ENCODE data around the gene TRPM2. TPM values are rescaled to one million over a fixed set of nuclear protein-coding genes. Genes with fewer than 3 reads are reported as not detected.
"Not testable (repeated sequence)": the region's sequence is repeated elsewhere in the genome, so short reads cannot be mapped to it uniquely, and the experiment has no call there.

Gene TRPM2
- total RNA-seq, 4 donors from 2014 or later = 3.9 to 9.3 (median 6.6) TPM

DNA sequence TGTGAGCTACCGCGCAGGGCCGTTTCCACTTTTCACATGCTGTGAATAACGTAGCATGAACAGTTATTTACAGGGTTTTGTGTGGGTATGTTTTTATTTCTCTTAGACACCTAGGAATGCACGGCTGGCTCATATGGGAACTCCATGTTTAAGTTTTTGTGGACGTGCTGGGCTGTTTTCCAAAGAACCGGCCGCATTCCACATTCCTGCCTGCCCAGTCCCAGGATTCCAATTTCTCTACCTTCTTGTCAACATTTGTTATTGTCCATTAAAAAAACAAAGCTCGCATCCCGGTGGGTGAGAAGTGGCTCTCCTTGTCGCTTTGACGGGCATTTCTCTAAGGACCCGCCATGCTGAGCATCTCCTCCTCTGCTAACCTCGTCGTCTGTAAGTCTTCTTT, 54.8 kb downstream of the TRPM2 start:
- TF ChIP-seq, protein P1, sequence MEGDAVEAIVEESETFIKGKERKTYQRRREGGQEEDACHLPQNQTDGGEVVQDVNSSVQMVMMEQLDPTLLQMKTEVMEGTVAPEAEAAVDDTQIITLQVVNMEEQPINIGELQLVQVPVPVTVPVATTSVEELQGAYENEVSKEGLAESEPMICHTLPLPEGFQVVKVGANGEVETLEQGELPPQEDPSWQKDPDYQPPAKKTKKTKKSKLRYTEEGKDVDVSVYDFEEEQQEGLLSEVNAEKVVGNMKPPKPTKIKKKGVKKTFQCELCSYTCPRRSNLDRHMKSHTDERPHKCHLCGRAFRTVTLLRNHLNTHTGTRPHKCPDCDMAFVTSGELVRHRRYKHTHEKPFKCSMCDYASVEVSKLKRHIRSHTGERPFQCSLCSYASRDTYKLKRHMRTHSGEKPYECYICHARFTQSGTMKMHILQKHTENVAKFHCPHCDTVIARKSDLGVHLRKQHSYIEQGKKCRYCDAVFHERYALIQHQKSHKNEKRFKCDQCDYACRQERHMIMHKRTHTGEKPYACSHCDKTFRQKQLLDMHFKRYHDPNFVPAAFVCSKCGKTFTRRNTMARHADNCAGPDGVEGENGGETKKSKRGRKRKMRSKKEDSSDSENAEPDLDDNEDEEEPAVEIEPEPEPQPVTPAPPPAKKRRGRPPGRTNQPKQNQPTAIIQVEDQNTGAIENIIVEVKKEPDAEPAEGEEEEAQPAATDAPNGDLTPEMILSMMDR (IDR thresholded peaks at IDR 0.05) = no peak
- DNase-seq (ENCODE audit: low spot score) = no peak
- ATAC-seq (ENCODE audit: low FRiP score) = no peak

DNA sequence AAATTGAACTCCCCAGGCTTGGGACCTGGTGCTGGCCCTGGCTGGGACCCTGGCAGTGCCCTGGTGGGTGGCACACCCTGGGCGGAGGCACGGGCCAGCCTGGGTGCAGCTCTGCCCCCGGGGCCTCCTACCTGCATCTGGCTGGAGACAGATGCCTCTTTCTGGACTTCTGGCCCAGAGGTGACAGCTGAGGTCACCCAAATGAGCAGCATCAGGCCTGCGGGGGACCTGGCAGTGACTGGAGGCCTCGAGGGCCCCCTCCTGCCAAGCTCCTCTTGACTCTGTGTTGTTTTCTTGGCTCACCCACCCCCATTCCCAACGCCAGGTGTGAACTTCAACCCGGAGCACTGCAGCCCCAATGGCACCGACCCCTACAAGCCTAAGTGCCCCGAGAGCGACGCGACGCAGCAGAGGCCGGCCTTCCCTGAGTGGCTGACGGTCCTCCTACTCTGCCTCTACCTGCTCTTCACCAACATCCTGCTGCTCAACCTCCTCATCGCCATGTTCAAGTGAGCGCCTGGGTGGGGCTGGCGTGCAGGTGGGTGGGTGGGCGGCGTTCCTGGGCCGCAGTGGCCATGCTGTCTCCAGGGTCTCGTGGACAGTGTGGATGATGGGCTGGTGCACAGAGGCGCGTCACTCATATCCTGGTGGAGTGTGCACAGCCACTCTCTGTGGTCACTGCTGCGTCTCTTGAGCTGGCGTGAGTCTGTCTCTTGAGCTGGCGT, 60.3 kb downstream of the TRPM2 start:
- no peak for DNase-seq (ENCODE audit: low spot score)
- ATAC-seq (ENCODE audit: low FRiP score) = no peak
- TF ChIP-seq, protein P1 (IDR thresholded peaks at IDR 0.05) = no peak

DNA sequence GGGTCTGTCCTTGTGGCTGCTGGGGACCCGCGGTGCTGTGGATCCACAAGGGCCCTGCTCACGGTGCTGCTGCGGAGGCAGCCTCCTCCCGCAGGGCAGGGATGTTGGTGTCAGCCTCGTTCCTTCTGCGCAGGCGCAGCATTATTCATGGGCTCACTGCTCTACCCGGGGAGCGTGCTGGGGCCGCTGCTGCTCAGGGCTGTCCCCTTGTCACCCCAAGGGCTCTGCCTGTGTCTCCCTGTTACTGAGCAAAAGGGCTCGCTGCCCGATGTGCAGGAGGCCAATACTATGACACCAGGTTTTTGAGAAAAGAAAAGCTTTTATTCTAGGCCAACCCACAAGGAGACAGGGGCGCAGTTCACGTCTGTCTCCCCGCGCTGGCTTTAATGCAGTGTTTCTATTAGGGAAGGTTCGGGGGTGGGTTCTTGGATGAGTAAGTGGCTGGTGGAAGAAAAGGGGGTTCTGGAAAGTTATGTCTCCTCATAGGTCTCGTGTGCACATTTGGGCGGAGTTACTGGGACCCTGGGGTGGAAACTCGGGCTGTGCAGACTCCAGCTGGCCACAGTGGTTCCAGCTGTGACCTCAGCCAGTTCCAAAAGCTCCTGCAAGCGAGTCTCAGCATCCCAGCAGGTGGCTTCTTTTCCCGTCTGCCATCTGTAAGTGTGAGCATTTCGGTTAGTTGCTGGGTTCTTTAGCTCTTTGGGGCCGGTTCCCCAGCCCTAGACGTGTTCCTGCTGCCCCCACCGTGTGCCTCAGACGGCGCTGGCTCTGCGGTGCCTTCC, 61.1 kb downstream of the TRPM2 start:
- no peak for ATAC-seq (ENCODE audit: low FRiP score)
- DNase-seq (ENCODE audit: low spot score) = no peak
- TF ChIP-seq, protein P1 (IDR thresholded peaks at IDR 0.05) = no peak

DNA sequence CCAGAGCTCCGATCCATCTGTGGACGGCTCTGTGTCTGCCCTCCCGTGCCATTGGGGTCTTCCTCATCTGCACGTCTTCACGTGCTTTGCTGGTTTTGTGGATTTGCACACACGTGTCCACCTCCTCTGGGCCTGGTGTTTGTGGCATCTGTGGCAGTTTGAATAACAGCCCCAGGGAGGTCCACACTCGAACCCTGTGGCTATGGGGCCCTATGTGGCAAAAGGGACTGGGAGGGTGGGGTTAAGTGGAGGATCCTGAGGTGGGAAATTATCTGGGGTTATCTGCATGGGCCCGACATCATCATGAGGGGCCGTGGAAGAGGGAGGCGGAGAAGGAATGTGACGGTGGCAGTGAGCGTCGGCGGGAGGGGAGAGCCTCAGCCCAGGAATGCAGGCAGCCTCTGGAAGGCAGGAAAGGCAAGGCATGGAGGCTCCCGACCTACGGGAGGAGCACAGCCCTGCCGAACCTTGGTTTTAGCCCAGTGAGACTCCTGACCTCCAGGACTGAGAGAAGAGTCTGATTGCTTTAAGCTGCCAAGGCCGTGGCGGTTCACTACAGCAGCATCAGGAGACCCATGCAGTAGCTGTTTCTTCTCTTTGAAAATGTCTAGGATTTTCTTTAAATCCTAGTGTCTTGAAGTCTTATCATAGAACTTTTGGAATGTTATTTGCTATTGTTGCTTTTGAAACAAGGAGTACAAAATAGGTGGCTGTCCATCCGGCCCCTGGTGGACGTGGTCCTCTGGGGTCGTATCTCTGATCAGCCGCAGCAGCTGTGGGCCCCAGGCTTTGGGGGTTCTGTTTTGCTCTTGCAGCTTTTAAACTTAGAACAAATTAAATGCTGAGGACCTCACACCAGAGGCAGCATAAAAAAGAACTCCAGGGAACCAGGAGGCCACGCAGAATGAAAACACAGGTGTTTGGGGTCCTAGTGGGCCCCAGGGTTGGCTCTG, 61.9 kb downstream of the TRPM2 start:
- DNase-seq (ENCODE audit: low spot score) (no peak), ATAC-seq (ENCODE audit: low FRiP score) (no peak)
- TF ChIP-seq, protein P1 (IDR thresholded peaks at IDR 0.05) = no peak

DNA sequence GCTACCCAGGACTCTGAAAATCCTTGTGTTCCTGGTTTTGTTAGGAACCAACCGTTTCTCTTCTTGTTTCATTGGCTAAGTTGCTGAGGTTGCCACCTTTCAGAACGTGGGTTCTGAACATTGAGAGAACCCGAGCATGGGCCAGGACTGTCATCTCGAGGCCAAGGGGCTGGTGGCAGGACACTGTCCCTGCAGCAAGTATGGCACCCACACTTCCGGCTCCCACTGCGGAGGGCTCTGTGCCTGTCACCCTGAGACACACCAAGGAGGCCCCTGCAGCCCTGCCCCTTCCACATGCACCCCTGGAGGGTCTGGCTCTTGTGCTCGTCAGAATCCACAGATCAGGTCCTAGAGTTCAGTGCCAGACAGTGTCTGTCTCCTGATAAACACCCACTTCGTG, 62.8 kb downstream of the TRPM2 start:
- no peak for DNase-seq (ENCODE audit: low spot score)
- ATAC-seq (ENCODE audit: low FRiP score) = no peak
- TF ChIP-seq, protein P1 (IDR thresholded peaks at IDR 0.05) = no peak

DNA sequence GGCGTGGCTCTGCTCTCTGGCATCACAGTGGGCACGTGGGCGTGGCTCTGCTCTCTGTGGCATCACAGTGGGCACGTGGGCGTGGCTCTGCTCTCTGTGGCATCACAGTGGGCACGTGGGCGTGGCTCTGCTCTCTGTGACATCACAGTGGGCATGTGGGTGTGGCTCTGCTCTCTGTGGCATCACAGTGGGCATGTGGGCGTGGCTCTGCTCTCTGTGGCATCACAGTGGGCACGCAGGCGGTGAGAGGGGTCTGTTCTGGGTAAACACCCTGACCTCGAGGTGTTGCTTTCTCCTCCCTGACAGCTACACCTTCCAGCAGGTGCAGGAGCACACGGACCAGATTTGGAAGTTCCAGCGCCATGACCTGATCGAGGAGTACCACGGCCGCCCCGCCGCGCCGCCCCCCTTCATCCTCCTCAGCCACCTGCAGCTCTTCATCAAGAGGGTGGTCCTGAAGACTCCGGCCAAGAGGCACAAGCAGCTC, 64.2 kb downstream of the TRPM2 start:
- not testable (repeated sequence) for DNase-seq (ENCODE audit: low spot score); ATAC-seq (ENCODE audit: low FRiP score)
